HepG2 (cell line): ENCODE data around the gene DIAPH3.
"Not testable (repeated sequence)": the region's sequence is repeated elsewhere in the genome, so short reads cannot be mapped to it uniquely, and the experiment has no call there.

Experiments
- CTCF ChIP-seq: sonication (generic); formaldehyde crosslinking; IDR thresholded peaks from 2 replicates; pipeline ENCODE4 v1.5.0; 2020; ENCODE audit warnings: mild to moderate bottlenecking, missing genetic modification reagents, moderate library complexity
- GABPB1 ChIP-seq: IDR thresholded peaks from 2 replicates; pipeline ENCODE4 v1.6.1; 2016; ENCODE audit warnings: mild to moderate bottlenecking, missing genetic modification reagents, moderate library complexity, missing compliant biosample characterization
- GPN1 ChIP-seq: sonication (generic); formaldehyde crosslinking; IDR thresholded peaks from 2 replicates; pipeline ENCODE4 v1.5.1; 2020; ENCODE audit warnings: missing genetic modification reagents, borderline replicate concordance
- NR2F6 ChIP-seq, 2 experiments: IDR thresholded peaks; 2 replicates each; pipeline ENCODE4 v1.6.1; 2016; ENCODE audit warnings: antibody characterized with exemption in 1 of 2, mild to moderate bottlenecking in 1 of 2
- POLR2AphosphoS5 ChIP-seq: IDR thresholded peaks from 2 replicates; pipeline ENCODE4 v1.6.1; 2012; ENCODE audit warnings: low read depth, low read length
- ZHX1 ChIP-seq: sonication (generic); formaldehyde crosslinking; IDR thresholded peaks from 2 replicates; pipeline ENCODE4 v1.8.1; 2022; ENCODE audit warnings: low read depth, mild to moderate bottlenecking, missing genetic modification reagents

GRCh38 chr13:60040668-60041067, 123.1 kb downstream of the DIAPH3 start:
- TF ChIP-seq GABPB1; CTCF (CRISPR knock-in tag); GPN1 (CRISPR knock-in tag); NR2F6 (IDR thresholded peaks at IDR 0.05); NR2F6 (CRISPR knock-in tag; IDR thresholded peaks at IDR 0.05); ZHX1 (CRISPR knock-in tag); POLR2AphosphoS5: not testable (repeated sequence)
